OCI-LY3 (cell line): ENCODE data around the gene LPCAT4.
"Not testable (repeated sequence)": the region's sequence is repeated elsewhere in the genome, so short reads cannot be mapped to it uniquely, and the experiment has no call there.

Experiments used
- H2AFZ ChIP-seq: fragments of 200-600, 300-600 bp; shearing (Covaris generic); 2 replicates; pipeline ENCODE4 v1.6.0; 2014; ENCODE audit warnings: antibody characterized with exemption, low read depth, low read length
- H3K27ac ChIP-seq: fragments of 200-600, 300-600 bp; sonication (generic); 2 replicates; pipeline ENCODE4 v1.5.1; 2014; ENCODE audit warnings: mild to moderate bottlenecking, low read length, moderate library complexity, mixed read lengths
- H3K27me3 ChIP-seq: fragments of 200-600, 300-600 bp; sonication (generic); 2 replicates; pipeline ENCODE4 v1.6.1; 2014; ENCODE audit warnings: low read depth, low read length, mixed read lengths
- H3K36me3 ChIP-seq: fragments of 200-600, 300-600 bp; sonication (generic); replicated peaks from 2 replicates; pipeline ENCODE3; 2014; ENCODE audit warnings: low read depth, low read length, mixed read lengths
- H3K4me1 ChIP-seq: fragments of 300-600, 200-600 bp; sonication (generic); 2 replicates; pipeline ENCODE4 v1.6.1; 2014; ENCODE audit warnings: low read length, mixed read lengths
- H3K4me2 ChIP-seq: fragments of 200-600, 300-600 bp; sonication (generic); 2 replicates; pipeline ENCODE4 v1.6.1; 2014; ENCODE audit warnings: low read length, mixed read lengths
- H3K4me3 ChIP-seq: fragments of 300-600, 200-600 bp; sonication (generic); 2 replicates; pipeline ENCODE4 v1.5.1; 2014; ENCODE audit warnings: antibody characterized with exemption, mild to moderate bottlenecking, low read length, moderate library complexity
- H3K79me2 ChIP-seq: fragments of 300-600, 200-600 bp; shearing (Covaris generic); 2 replicates; pipeline ENCODE4 v1.6.1; 2014; ENCODE audit warnings: mild to moderate bottlenecking, low read length, mixed read lengths
- H3K9ac ChIP-seq: fragments of 300-600, 200-600 bp; shearing (Covaris generic); 2 replicates; pipeline ENCODE4 v1.6.0; 2014; ENCODE audit warnings: mild to moderate bottlenecking, low read length, moderate library complexity
- H3K9me3 ChIP-seq: fragments of 200-600, 300-600 bp; shearing (Covaris generic); 2 replicates; pipeline ENCODE4 v1.6.1; 2014; ENCODE audit warnings: low read length, mixed read lengths; ENCODE audit not compliant: insufficient read depth
- H4K20me1 ChIP-seq: fragments of 200-600, 300-600 bp; sonication (generic); 2 replicates; pipeline ENCODE4 v1.6.1; 2016; ENCODE audit warnings: low read length, mixed read lengths; ENCODE audit not compliant: insufficient read depth
- EZH2phosphoT487 ChIP-seq: fragments of 200-600 bp; shearing (Covaris generic); IDR thresholded peaks from 2 replicates; pipeline ENCODE4 v1.6.1; 2018; ENCODE audit warnings: antibody characterized with exemption, mixed run types, low read depth
- TF ChIP-seq, protein P1 (sequence below): fragments of 200-600, 300-600 bp; sonication (generic); IDR thresholded peaks from 2 replicates; pipeline ENCODE4 v1.5.1; 2014; ENCODE audit warnings: antibody characterized with exemption, low read length, low read depth

Gene LPCAT4

DNA sequence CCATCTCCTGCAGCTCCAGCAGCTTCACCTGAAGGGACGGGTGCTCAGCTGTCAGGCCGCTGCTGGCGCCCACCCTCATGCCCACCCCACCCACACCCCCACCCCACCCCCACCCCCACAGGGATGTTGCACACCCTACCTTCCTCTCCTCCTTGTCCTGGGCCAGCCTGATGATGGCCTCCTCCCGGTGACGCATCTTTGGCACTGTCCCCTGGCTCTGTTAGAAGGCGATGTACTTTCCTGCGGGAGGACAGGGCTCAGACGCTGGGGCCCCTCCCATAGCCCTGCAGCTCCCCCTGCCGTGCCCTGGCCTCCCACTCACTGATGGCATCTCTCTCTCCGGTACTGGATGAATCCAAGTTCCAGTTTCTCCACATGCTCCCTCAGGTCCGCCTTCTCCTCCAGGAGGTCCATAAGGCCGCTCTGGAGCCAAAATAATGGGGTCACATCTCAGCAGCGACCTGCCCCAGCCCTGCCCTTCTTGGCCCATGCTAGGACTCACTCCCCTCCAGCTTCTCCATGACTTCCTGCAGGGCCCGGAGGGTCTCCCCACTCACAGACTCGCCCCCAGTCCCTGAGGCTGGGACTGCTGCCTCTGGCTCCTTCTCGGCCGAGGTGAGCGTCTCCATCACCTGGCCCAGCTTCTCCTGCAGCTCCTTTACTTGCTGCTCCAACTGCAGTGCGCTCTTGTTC lies 15.0 kb upstream of the LPCAT4 start:
- H3K79me2 ChIP-seq, H4K20me1 ChIP-seq: not testable (repeated sequence)

DNA sequence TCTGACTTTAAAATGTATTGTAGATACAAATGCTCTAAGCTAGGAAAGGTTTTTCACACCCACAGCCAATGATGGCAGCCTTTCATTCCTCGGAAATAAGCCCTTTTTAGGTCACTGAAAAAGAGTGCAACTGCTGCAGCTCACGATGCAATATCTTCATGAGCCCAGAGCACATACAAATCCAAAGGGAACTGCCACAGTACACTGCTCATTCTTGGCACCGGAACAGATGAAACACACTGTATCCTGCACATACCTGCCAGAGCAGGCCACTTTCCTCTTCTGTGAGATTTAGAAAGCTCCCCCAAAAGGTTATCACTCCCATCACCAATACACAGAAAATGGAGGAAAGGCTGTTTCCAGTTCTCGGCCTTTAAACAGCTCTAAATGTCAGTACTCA lies 13.5 kb upstream of the LPCAT4 start:
- not testable (repeated sequence) for H3K9me3 ChIP-seq, H3K4me3 ChIP-seq, H3K4me1 ChIP-seq, H3K4me2 ChIP-seq, H3K36me3 ChIP-seq, H3K79me2 ChIP-seq, H3K9ac ChIP-seq, H3K27me3 ChIP-seq, H2AFZ ChIP-seq, H4K20me1 ChIP-seq, H3K27ac ChIP-seq

More for the DNA sequence above, 15.0 kb upstream of the LPCAT4 start:
- not testable (repeated sequence) for H3K4me1 ChIP-seq, H3K9ac ChIP-seq, H3K4me3 ChIP-seq, H3K27me3 ChIP-seq, H3K9me3 ChIP-seq, H2AFZ ChIP-seq, H3K4me2 ChIP-seq, H3K27ac ChIP-seq, H3K36me3 ChIP-seq

DNA sequence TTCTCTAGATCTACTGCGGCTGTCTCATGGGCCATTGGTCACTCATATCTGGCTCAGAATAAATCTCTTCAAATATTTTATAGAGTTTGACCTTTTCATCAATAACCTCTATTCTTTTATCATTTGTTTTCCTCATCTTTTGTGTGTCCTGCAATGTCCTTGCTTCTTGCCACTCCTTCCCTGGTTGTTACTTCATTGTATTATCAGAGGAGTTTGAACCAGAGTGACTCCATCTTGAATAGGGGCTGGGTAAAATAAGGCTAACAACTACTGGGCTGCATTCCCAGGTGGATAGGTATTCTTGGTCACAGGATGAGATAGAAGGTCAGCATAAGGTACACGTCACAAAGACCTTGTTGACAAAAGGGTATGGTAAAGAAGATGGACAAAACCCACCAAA lies 9.9 kb upstream of the LPCAT4 start:
- H3K36me3 ChIP-seq, result peaks cover 5% of the 10 kb centered on the region
- no peak overlapping the region for H3K4me2 ChIP-seq
- no peaks in the 10 kb centered on the region for H4K20me1 ChIP-seq
- TF ChIP-seq, protein P1, sequence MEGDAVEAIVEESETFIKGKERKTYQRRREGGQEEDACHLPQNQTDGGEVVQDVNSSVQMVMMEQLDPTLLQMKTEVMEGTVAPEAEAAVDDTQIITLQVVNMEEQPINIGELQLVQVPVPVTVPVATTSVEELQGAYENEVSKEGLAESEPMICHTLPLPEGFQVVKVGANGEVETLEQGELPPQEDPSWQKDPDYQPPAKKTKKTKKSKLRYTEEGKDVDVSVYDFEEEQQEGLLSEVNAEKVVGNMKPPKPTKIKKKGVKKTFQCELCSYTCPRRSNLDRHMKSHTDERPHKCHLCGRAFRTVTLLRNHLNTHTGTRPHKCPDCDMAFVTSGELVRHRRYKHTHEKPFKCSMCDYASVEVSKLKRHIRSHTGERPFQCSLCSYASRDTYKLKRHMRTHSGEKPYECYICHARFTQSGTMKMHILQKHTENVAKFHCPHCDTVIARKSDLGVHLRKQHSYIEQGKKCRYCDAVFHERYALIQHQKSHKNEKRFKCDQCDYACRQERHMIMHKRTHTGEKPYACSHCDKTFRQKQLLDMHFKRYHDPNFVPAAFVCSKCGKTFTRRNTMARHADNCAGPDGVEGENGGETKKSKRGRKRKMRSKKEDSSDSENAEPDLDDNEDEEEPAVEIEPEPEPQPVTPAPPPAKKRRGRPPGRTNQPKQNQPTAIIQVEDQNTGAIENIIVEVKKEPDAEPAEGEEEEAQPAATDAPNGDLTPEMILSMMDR, result no peak
- TF ChIP-seq EZH2phosphoT487, result no peak
- no peak overlapping the region for H3K27ac ChIP-seq
- no peak overlapping the region for H3K4me3 ChIP-seq
- H3K79me2 ChIP-seq, result no peaks in the 10 kb centered on the region
- H3K4me1 ChIP-seq, result no peaks in the 10 kb centered on the region
- H3K9me3 ChIP-seq, result no peaks in the 10 kb centered on the region
- no peak overlapping the region for H2AFZ ChIP-seq
- H3K9ac ChIP-seq, result no peak overlapping the region
- H3K27me3 ChIP-seq, result no peaks in the 10 kb centered on the region

DNA sequence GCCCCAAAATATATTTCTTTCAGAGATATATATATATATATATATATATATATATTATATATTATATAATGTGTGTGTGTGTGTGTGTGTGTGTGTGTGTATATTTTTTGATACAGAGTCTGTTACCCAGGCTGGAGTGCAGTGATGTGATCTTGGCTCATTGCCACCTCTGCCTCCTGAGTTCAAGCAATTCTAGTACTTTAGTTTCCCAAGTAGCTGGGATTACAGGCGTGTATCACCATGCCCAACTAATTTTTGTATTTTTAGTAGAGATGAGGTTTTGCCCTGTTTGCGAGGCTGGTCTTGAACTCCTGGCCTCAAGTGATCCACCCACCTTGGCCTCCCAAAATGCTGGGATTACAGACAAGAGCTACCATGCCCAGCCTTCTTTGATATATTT lies 8.5 kb upstream of the LPCAT4 start:
- H3K36me3 ChIP-seq, H3K27me3 ChIP-seq, H2AFZ ChIP-seq, H3K27ac ChIP-seq, H3K4me3 ChIP-seq, H4K20me1 ChIP-seq, H3K4me2 ChIP-seq, H3K9me3 ChIP-seq, H3K79me2 ChIP-seq, H3K9ac ChIP-seq: not testable (repeated sequence)
- peaks cover 10% of the 10 kb centered on the region for H3K4me1 ChIP-seq

DNA sequence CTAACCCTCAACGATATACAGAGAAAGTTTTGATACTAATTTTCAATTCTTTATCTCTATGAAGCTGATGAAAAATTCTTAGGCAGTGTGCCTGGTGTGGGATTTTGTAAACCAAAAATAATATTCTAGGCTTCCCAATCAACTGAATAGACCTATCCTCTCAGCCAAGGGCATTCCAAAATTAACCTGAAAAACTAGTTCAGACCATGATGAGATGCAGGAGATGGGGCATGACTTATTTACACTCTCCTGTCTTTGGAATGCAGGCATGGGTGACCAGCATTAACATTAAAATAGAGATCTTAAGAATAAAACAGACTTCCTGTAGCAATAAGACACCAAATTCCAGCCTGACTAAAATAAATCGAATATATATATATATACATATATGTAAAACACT lies 7.8 kb upstream of the LPCAT4 start:
- Histone ChIP-seq H4K20me1 (no peaks in the 10 kb centered on the region), H3K9ac (no peak overlapping the region), H3K4me2 (no peak overlapping the region), H3K4me1 (peaks cover 14% of the 10 kb centered on the region), H3K27ac (no peak overlapping the region), H3K4me3 (no peak overlapping the region), H3K27me3 (no peaks in the 10 kb centered on the region), H2AFZ (no peak overlapping the region), H3K36me3 (peaks cover 9% of the 10 kb centered on the region), H3K9me3 (no peaks in the 10 kb centered on the region), H3K79me2 (no peaks in the 10 kb centered on the region)
- TF ChIP-seq, protein P1, result no peak
- TF ChIP-seq EZH2phosphoT487, result no peak
